GM13976 (cell line): ENCODE data around the gene RYR3.
"Not testable (repeated sequence)": the region's sequence is repeated elsewhere in the genome, so short reads cannot be mapped to it uniquely, and the experiment has no call there.

Experiments used
- DNase-seq: peaks from one replicate; pipeline ENCODE4 v3.0.0; 2012; ENCODE audit warnings: low spot score
- CTCF ChIP-seq: IDR thresholded peaks from 2 replicates; pipeline ENCODE4 v1.5.1; 2012; ENCODE audit warnings: borderline replicate concordance, mild to moderate bottlenecking; ENCODE audit not compliant: insufficient read depth; ENCODE audit errors: extremely low read depth, missing control alignments, control extremely low read depth
- in situ Hi-C: fragments of 300-500 bp; cut with MboI; formaldehyde crosslinking; loops from one replicate; pipeline ENCODE4 v1.12.0; 2022; ENCODE audit warnings: low sequenced_read_pairs, mixed read lengths, inconsistent platforms; ENCODE audit not compliant: unreplicated experiment

Gene RYR3

DNA sequence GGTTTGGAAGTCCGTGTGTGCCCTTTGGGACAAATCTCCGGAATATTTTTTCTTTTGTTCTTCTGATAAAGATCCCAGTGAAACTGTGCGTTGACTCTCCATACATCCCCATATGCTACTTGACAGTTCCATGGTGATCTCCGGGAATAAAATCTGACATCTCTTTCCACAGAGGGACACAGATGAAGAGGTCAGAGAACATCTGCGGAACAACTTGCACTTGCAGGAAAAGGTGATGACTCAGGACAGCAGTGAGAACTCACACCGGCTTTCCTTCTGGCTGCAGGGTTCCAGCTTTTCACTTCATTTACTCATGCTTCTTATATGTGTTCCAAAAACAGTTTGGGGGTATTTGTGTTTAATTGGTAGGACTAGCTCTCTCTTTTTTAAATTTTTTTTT, 500.0 kb downstream of the RYR3 start:
- in situ Hi-C loops, result no loop called here
- TF ChIP-seq CTCF, result no peak
- no peak for DNase-seq

GRCh38 chr15:33813891-33814290, 503.1 kb downstream of the RYR3 start:
- DNase-seq, result no peak
- in situ Hi-C loops, result no loop called here
- no peak for TF ChIP-seq CTCF

- DNase-seq, in situ Hi-C loops: not testable (repeated sequence)
These were observed 508.7 kb downstream of the RYR3 start for GRCh38 chr15:33819499-33819898.

- in situ Hi-C loops, result no loop called here
- TF ChIP-seq CTCF, result no peak
- DNase-seq, result no peak
These were observed 511.7 kb downstream of the RYR3 start for GRCh38 chr15:33822479-33822878.

- TF ChIP-seq CTCF, result no peak
- no peak for DNase-seq
- in situ Hi-C loops, result no loop called here
These were observed 512.4 kb downstream of the RYR3 start for GRCh38 chr15:33823119-33823518.

DNA sequence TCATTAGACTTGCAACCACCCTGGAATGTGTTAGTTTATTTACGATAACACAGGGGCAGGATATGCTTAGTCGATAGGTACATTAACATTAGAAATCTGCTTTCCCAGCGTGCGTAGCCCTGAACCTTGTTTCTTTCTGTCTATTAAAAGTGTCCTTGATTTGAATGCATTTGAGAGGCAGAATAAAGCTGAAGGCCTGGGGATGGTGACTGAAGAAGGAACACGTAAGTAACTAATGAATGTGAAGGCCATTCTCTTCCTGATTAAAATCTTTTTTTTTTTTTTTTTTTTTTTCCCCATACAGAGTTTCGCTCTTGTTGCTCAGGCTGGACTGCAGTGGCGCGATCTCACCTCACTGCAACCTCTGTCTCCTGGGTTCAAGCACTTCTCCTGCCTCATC, 514.7 kb downstream of the RYR3 start:
- no peak for DNase-seq
- in situ Hi-C loops, result no loop called here
- TF ChIP-seq CTCF, result no peak

GRCh38 chr15:33826201-33826600, 515.4 kb downstream of the RYR3 start:
- DNase-seq, result no peak
- in situ Hi-C loops, result no loop called here
- no peak for TF ChIP-seq CTCF
